IMR-90 (cell line): ENCODE measurements around the gene ACAP1. TPM values are rescaled to one million over a fixed set of nuclear protein-coding genes. Genes with fewer than 3 reads are reported as not detected.
A peak's percentile ranks its signal among the peaks of the same experiment; 100 is the strongest.

Experiments
- ATAC-seq: fragments of 200-7000 bp; cut with Tn5 transposase; 2 replicates; pipeline ENCODE4 v1.9.1; 2020; ENCODE audit warnings: low read depth, mild to moderate bottlenecking, moderate library complexity
- BruUV-seq: library from RNA; stranded (reverse); fragments of 400-500 nt; replicated peaks from 2 replicates; lab custom pipeline; 2021; lab: Mats Ljungman, UMichigan
- CTCF ChIA-PET: fragments of 300-600 bp; formaldehyde crosslinking; extraction: SDS; loops from one replicate; lab custom pipeline; 2021; ENCODE audit warnings: antibody characterized with exemption; lab: Yijun Ruan, JAX
- POLR2A ChIA-PET: fragments of 300-600 bp; sonication (Branson Sonifier 250); formaldehyde crosslinking; loops from one replicate; lab custom pipeline; 2022; ENCODE audit warnings: antibody characterized with exemption; ENCODE audit not compliant: unreplicated experiment; lab: Charles Lee
- DNase-seq: peaks from one replicate; pipeline ENCODE4 v3.0.0; 2013
- H2AFZ ChIP-seq: replicated peaks from 2 replicates; pipeline ENCODE3; 2013; ENCODE audit warnings: low read length, mild to moderate bottlenecking; ENCODE audit not compliant: poor library complexity
- H2AK5ac ChIP-seq: 2 replicates; pipeline ENCODE4 v1.6.1; 2013; ENCODE audit warnings: low read depth, low read length, inconsistent platforms
- H2AK9ac ChIP-seq: replicated peaks from 2 replicates; pipeline ENCODE3; 2013; ENCODE audit warnings: mild to moderate bottlenecking, low read depth, low read length, moderate library complexity; ENCODE audit not compliant: poor library complexity
- H2BK120ac ChIP-seq: 2 replicates; pipeline ENCODE4 v1.6.1; 2013; ENCODE audit warnings: low read depth, low read length, inconsistent platforms
- H2BK15ac ChIP-seq: 3 replicates; pipeline ENCODE4 v1.6.1; 2013; ENCODE audit warnings: low read depth, low read length, inconsistent platforms
- H2BK20ac ChIP-seq: 2 replicates; pipeline ENCODE4 v1.6.1; 2013; ENCODE audit warnings: low read depth, mild to moderate bottlenecking, inconsistent platforms, low read length, moderate library complexity
- H2BK5ac ChIP-seq: 2 replicates; pipeline ENCODE4 v1.6.1; 2013; ENCODE audit warnings: mild to moderate bottlenecking, low read depth, low read length, inconsistent platforms; ENCODE audit not compliant: poor library complexity, severe bottlenecking
- H3K14ac ChIP-seq: replicated peaks from 2 replicates; pipeline ENCODE4 v1.6.1; 2013; ENCODE audit warnings: low read depth, low read length, inconsistent platforms
- H3K18ac ChIP-seq: 2 replicates; pipeline ENCODE4 v1.6.1; 2013; ENCODE audit warnings: low read depth, low read length, control low read depth
- H3K23ac ChIP-seq: 2 replicates; pipeline ENCODE4 v1.6.1; 2013; ENCODE audit warnings: low read depth, low read length, inconsistent platforms
- H3K27ac ChIP-seq: 2 replicates; pipeline ENCODE4 v1.5.1; 2013; ENCODE audit warnings: mild to moderate bottlenecking, control low read depth, low read length; ENCODE audit not compliant: insufficient read depth
- H3K27me3 ChIP-seq: 2 replicates; pipeline ENCODE4 v1.6.1; 2013; ENCODE audit warnings: low read length; ENCODE audit not compliant: control insufficient read depth, insufficient read depth
- H3K36me3 ChIP-seq: 2 replicates; pipeline ENCODE4 v1.6.1; 2013; ENCODE audit warnings: low read length, mixed read lengths; ENCODE audit not compliant: control insufficient read depth, insufficient read depth
- H3K4ac ChIP-seq: 2 replicates; pipeline ENCODE4 v1.6.1; 2013; ENCODE audit warnings: low read depth, low read length, inconsistent platforms
- H3K4me1 ChIP-seq: 2 replicates; pipeline ENCODE4 v1.6.1; 2013; ENCODE audit warnings: low read length, mixed read lengths; ENCODE audit not compliant: control insufficient read depth, insufficient read depth
- H3K4me2 ChIP-seq: 2 replicates; pipeline ENCODE4 v1.6.1; 2013; ENCODE audit warnings: low read depth, mild to moderate bottlenecking, control low read depth, low read length, moderate library complexity
- H3K4me3 ChIP-seq: 2 replicates; pipeline ENCODE4 v1.5.1; 2013; ENCODE audit warnings: low read depth, mild to moderate bottlenecking, control low read depth, low read length, moderate library complexity; ENCODE audit not compliant: insufficient read depth
- H3K56ac ChIP-seq: 2 replicates; pipeline ENCODE4 v1.6.1; 2013; ENCODE audit warnings: low read length, inconsistent platforms; ENCODE audit not compliant: insufficient read depth; ENCODE audit errors: extremely low read depth
- H3K79me1 ChIP-seq, 2 experiments: 2 replicates each; pipeline ENCODE4 v1.6.1; 2013; ENCODE audit warnings: low read length in 2 of 2, inconsistent platforms in 1 of 2, low read depth in 1 of 2
- H3K9ac ChIP-seq: 2 replicates; pipeline ENCODE4 v1.6.1; 2013; ENCODE audit warnings: low read depth, low read length, control low read depth
- H3K9me1 ChIP-seq: 2 replicates; pipeline ENCODE4 v1.6.1; 2013; ENCODE audit warnings: low read length, inconsistent platforms; ENCODE audit not compliant: insufficient read depth
- H3K9me3 ChIP-seq: 2 replicates; pipeline ENCODE4 v1.6.1; 2013; ENCODE audit warnings: low read length; ENCODE audit not compliant: control insufficient read depth, insufficient read depth
- H4K20me1 ChIP-seq: 2 replicates; pipeline ENCODE4 v1.6.1; 2013; ENCODE audit warnings: low read length, inconsistent platforms; ENCODE audit not compliant: insufficient read depth
- H4K5ac ChIP-seq: 2 replicates; pipeline ENCODE4 v1.6.1; 2013; ENCODE audit warnings: mild to moderate bottlenecking, low read depth, low read length, control low read depth
- H4K8ac ChIP-seq, 2 experiments: 2 replicates each; pipeline ENCODE4 v1.6.1; 2013; ENCODE audit warnings: low read depth in 2 of 2, low read length in 2 of 2, control low read depth in 1 of 2, inconsistent platforms in 1 of 2
- H4K91ac ChIP-seq: 2 replicates; pipeline ENCODE4 v1.6.1; 2013; ENCODE audit warnings: low read depth, low read length, inconsistent platforms; ENCODE audit not compliant: insufficient read depth
- MAZ ChIP-seq: IDR thresholded peaks from 2 replicates; pipeline ENCODE4 v1.6.1; 2012; ENCODE audit warnings: low read depth, mild to moderate bottlenecking, low read length, improper control_type of control experiment, moderate library complexity, borderline replicate concordance
- MXI1 ChIP-seq: IDR thresholded peaks from 2 replicates; pipeline ENCODE4 v1.6.1; 2012; ENCODE audit warnings: low read depth, mild to moderate bottlenecking, low read length, moderate library complexity, borderline replicate concordance
- RAD21 ChIP-seq: IDR thresholded peaks from 2 replicates; pipeline ENCODE4 v1.6.1; 2012; ENCODE audit warnings: low read length, improper control_type of control experiment
- WGBS, 2 experiments: methylation state at CpG; one replicate each; pipeline versions ENCODE4 v1.1.5 to v1.1.7; 2013; ENCODE audit warnings: missing lambda C conversion rate in 2 of 2; ENCODE audit not compliant: insufficient read length in 1 of 2; ENCODE audit errors: extremely low coverage in 2 of 2; 5-methylcytosine and 5-hydroxymethylcytosine counted together
- dilution Hi-C: fragments of 300-500 bp; cut with HindIII; formaldehyde crosslinking; loops from one replicate; pipeline ENCODE4 v1.14.3; 2018; ENCODE audit warnings: low sequenced_read_pairs; ENCODE audit not compliant: unreplicated experiment
- in situ Hi-C: fragments of 300-500 bp; cut with MboI; formaldehyde crosslinking; loops from 3 replicates; pipeline ENCODE4 v1.14.3; 2019; ENCODE audit warnings: low sequenced_read_pairs, inconsistent platforms, mixed read lengths
- intact Hi-C: fragments of 100-400 bp; cut with micrococcal nuclease; formaldehyde crosslinking; loops from 2 replicates; pipeline ENCODE4 v1.10.0; 2022
- polyA plus RNA-seq, 3 experiments: library from polyadenylated mRNA; depleted of rRNA; stranded (reverse); fragments of >200 nt; gene quantifications; 2 replicates each; pipeline ENCODE4 v1.2.3, GENCODE V29; 2012; ENCODE audit warnings: low replicate concordance in 1 of 3
- total RNA-seq: library from RNA; depleted of rRNA; stranded (reverse); fragments of >200 nt; gene quantifications from 2 replicates; pipeline ENCODE4 v1.2.3, GENCODE V29; 2012

ACAP1 gene
- total and polyA plus RNA-seq, 2 of the 4 experiments (the other 2 are of a cell fraction): under 0.01 to 2.1 TPM

- ChIA-PET CTCF (no interaction called here), POLR2A (no interaction called here)
- H4K8ac ChIP-seq: peak overlapping the region; percentile 39 to 85; a peak in 3 of 4 replicates
- in situ Hi-C loops: loop anchor here (5.0 kb wide), 1 partner anchor 53 kb away; no protein-coding TSS in a partner anchor
- H2AK5ac ChIP-seq: peak overlapping the region; percentile 35; the same call in 1 of the 2 replicates
- peak overlapping the region; percentile 71 for H3K9ac ChIP-seq
- peak overlapping the region; percentile 97 for H2AFZ ChIP-seq
- no peaks in the 10 kb centered on the region for H3K9me3 ChIP-seq
- peaks cover 9% of the 10 kb centered on the region for H3K36me3 ChIP-seq
- peak overlapping the region; percentile 45 for H3K56ac ChIP-seq
- H3K23ac ChIP-seq: peak overlapping the region; percentile 10; the same call in 1 of the 2 replicates
- peak overlapping the region; percentile 83 for H2AK9ac ChIP-seq
- H2BK5ac ChIP-seq: peak overlapping the region; percentile 65
- peaks cover 5% of the 10 kb centered on the region; the same call in 1 of the 2 replicates for H3K4me1 ChIP-seq
- peak overlapping the region; percentile 53 for H3K4ac ChIP-seq
- dilution Hi-C loops: no loop called here
- H2BK20ac ChIP-seq: no peak overlapping the region
- H3K27ac ChIP-seq: peak overlapping the region; percentile 72
- intact Hi-C loops: loop anchor here (10.0 kb wide), 1 partner anchor 235 kb away; the partner anchor contains the start of gene SENP3
- no peaks in the 10 kb centered on the region for H4K20me1 ChIP-seq
- H3K18ac ChIP-seq: no peak overlapping the region
- 0 out of 3 replicates have a peak overlapping the region, but pooled peaks have one; percentile 26 for H2BK15ac ChIP-seq
- DNase-seq (peak; percentile 70), ATAC-seq (peak; percentile 79)
- peak overlapping the region; percentile 58 for H4K5ac ChIP-seq
- TF ChIP-seq RAD21 (no peak), MXI1 (0 out of 2 replicates have a peak, but pooled peaks have one; percentile 10), MAZ (peak; percentile 43; the same call in 1 of the 2 replicates)
- H3K14ac ChIP-seq: peak overlapping the region; percentile 62
- peak overlapping the region; percentile 86 for H3K4me3 ChIP-seq
- peaks cover 10 to 21% of the 10 kb centered on the region in 2 experiments; a peak in 3 of 4 replicates for H3K79me1 ChIP-seq
- no TSS peak for BruUV-seq
- H2BK120ac ChIP-seq: no peak overlapping the region
- peak overlapping the region; percentile 45 for H4K91ac ChIP-seq
- peaks cover 6% of the 10 kb centered on the region; the same call in 1 of the 2 replicates for H3K9me1 ChIP-seq
- H3K4me2 ChIP-seq: peak overlapping the region; percentile 93
- H3K27me3 ChIP-seq: peaks cover 5% of the 10 kb centered on the region
- 0% methylated on average over 12 of the region's 34 CpGs; no CpG with 5 or more reads in 1 of the 2 experiments for WGBS, 2 experiments
Observed at GRCh38 chr17:7329997-7330637, 6.2 kb upstream of the ACAP1 start.
